Suppressor macrophage treated with lipopolysaccharide for 4 hours (primary cell): ENCODE data around the gene PTPRM.

Experiments used
- DNase-seq: peaks from one replicate; pipeline ENCODE4 v3.0.0-alpha.2; 2020

Gene PTPRM

GRCh38 chr18:8386669-8387380, 819.7 kb downstream of the PTPRM start:
- DNase-seq, result no peak

- DNase-seq, result peak; percentile 56
Measured at GRCh38 chr18:8389391-8390340, 822.5 kb downstream of the PTPRM start.

GRCh38 chr18:8391068-8391467, 824.0 kb downstream of the PTPRM start:
- no peak for DNase-seq

- DNase-seq, result no peak
Measured at GRCh38 chr18:8396254-8396653, 829.1 kb downstream of the PTPRM start.

- no peak for DNase-seq
Measured at GRCh38 chr18:8397034-8397433, 829.9 kb downstream of the PTPRM start.

GRCh38 chr18:8399138-8399537, 832.0 kb downstream of the PTPRM start:
- no peak for DNase-seq

GRCh38 chr18:8400193-8400752, 833.2 kb downstream of the PTPRM start:
- no peak for DNase-seq

- no peak for DNase-seq
Measured at GRCh38 chr18:8400825-8401224, 833.7 kb downstream of the PTPRM start.

GRCh38 chr18:8401606-8402005, 834.5 kb downstream of the PTPRM start:
- DNase-seq, result no peak

GRCh38 chr18:8402237-8402636, 835.1 kb downstream of the PTPRM start:
- DNase-seq, result no peak

- no peak for DNase-seq
Measured at GRCh38 chr18:8403713-8404112, 836.6 kb downstream of the PTPRM start.

- DNase-seq, result no peak
Measured at GRCh38 chr18:8406186-8406867, 839.2 kb downstream of the PTPRM start.

- no peak for DNase-seq
Measured at GRCh38 chr18:8406868-8407250, 839.7 kb downstream of the PTPRM start.

- no peak for DNase-seq
Measured at GRCh38 chr18:8409151-8409550, 842.0 kb downstream of the PTPRM start.

GRCh38 chr18:8411492-8411891, 844.4 kb downstream of the PTPRM start:
- no peak for DNase-seq

GRCh38 chr18:8412117-8412516, 845.0 kb downstream of the PTPRM start:
- DNase-seq, result no peak

- DNase-seq, result no peak
Measured at GRCh38 chr18:8413189-8413588, 846.1 kb downstream of the PTPRM start.

- no peak for DNase-seq
Measured at GRCh38 chr18:8413751-8414150, 846.6 kb downstream of the PTPRM start.

GRCh38 chr18:8416212-8417019, 849.3 kb downstream of the PTPRM start:
- no peak for DNase-seq

- no peak for DNase-seq
Measured at GRCh38 chr18:8422391-8422790, 855.3 kb downstream of the PTPRM start.

- DNase-seq, result no peak
Measured at GRCh38 chr18:8423051-8423557, 856.0 kb downstream of the PTPRM start.

GRCh38 chr18:8424481-8424880, 857.4 kb downstream of the PTPRM start:
- no peak for DNase-seq
